Nephron progenitor cell (in vitro differentiated cells): Measurements from ENCODE around the gene IL17C.

ENCODE experiments used
- DNase-seq: peaks from one replicate; pipeline ENCODE4 v3.0.0; 2021
- H3K27ac Mint-ChIP-seq: 2 replicates; pipeline ENCODE4 v1.8.0; 2021; ENCODE audit warnings: mild to moderate bottlenecking, moderate library complexity, mixed read lengths
- H3K27me3 Mint-ChIP-seq: 2 replicates; pipeline ENCODE4 v1.8.0; 2021; ENCODE audit warnings: mild to moderate bottlenecking, low read depth, mixed read lengths; ENCODE audit not compliant: poor library complexity
- H3K36me3 Mint-ChIP-seq: 2 replicates; pipeline ENCODE4 v1.8.0; 2021; ENCODE audit warnings: low read depth, mixed read lengths
- H3K4me1 Mint-ChIP-seq: 2 replicates; pipeline ENCODE4 v1.8.0; 2021; ENCODE audit warnings: mixed read lengths
- H3K4me3 Mint-ChIP-seq: 2 replicates; pipeline ENCODE4 v1.8.0; 2021; ENCODE audit warnings: mild to moderate bottlenecking, moderate library complexity, mixed read lengths
- H3K9me3 Mint-ChIP-seq: 2 replicates; pipeline ENCODE4 v1.8.0; 2021; ENCODE audit warnings: mild to moderate bottlenecking, moderate library complexity, mixed read lengths
- TF ChIP-seq, protein P1 (sequence below): fragments of 200-600 bp; sonication (generic); IDR thresholded peaks from 2 replicates; pipeline ENCODE4 v1.5.0; 2021; ENCODE audit warnings: antibody characterized with exemption

Gene IL17C, protein sequence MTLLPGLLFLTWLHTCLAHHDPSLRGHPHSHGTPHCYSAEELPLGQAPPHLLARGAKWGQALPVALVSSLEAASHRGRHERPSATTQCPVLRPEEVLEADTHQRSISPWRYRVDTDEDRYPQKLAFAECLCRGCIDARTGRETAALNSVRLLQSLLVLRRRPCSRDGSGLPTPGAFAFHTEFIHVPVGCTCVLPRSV

DNA sequence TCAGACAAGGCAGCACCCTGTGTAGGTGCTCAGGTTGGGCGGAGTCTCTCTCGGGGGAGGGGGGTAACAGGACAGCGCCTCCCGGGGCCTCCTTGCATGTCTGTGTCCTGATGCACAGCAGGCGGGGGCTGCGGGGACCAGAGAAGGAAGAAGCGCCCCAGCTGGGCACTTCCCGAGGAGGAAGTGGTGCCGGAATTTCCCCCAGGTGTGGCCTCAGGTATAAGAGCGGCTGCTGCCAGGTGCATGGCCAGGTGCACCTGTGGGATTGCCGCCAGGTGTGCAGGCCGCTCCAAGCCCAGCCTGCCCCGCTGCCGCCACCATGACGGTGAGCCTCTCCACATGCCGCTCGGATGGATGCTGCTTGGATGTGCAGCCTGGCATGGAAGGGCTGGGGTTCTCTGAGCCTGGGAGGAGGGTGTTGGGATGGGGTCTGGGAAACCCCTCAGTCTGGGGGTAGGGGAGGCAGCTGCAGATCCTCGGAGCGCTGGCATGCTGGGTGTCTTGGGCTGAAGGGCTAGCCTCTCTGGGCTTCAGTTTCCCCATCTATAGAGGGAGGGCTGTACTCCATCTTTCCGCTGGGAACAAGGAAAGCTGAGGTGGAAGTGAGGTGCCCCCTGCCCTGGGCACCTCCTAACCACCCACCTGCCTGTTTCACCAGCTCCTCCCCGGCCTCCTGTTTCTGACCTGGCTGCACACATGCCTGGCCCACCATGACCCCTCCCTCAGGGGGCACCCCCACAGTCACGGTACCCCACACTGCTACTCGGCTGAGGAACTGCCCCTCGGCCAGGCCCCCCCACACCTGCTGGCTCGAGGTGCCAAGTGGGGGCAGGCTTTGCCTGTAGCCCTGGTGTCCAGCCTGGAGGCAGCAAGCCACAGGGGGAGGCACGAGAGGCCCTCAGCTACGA is at the start of gene IL17C:
TSS of gene IL17C (plus strand) at position 250 of the 908 bp plus-strand sequence. CDS start at position 320, 70 bp downstream.
- H3K9me3 Mint-ChIP-seq = no peaks in the 10 kb centered on the region
- TF ChIP-seq, protein P1, sequence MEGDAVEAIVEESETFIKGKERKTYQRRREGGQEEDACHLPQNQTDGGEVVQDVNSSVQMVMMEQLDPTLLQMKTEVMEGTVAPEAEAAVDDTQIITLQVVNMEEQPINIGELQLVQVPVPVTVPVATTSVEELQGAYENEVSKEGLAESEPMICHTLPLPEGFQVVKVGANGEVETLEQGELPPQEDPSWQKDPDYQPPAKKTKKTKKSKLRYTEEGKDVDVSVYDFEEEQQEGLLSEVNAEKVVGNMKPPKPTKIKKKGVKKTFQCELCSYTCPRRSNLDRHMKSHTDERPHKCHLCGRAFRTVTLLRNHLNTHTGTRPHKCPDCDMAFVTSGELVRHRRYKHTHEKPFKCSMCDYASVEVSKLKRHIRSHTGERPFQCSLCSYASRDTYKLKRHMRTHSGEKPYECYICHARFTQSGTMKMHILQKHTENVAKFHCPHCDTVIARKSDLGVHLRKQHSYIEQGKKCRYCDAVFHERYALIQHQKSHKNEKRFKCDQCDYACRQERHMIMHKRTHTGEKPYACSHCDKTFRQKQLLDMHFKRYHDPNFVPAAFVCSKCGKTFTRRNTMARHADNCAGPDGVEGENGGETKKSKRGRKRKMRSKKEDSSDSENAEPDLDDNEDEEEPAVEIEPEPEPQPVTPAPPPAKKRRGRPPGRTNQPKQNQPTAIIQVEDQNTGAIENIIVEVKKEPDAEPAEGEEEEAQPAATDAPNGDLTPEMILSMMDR = no peak
- H3K27ac Mint-ChIP-seq = no peak within 1 kb of the TSS
- H3K4me3 Mint-ChIP-seq = no peak within 1 kb of the TSS
- no peak for DNase-seq
- H3K27me3 Mint-ChIP-seq = peaks cover 63% of the 10 kb centered on the region
- peaks cover 13% of the 10 kb centered on the region for H3K4me1 Mint-ChIP-seq
- H3K36me3 Mint-ChIP-seq = no peaks in the 10 kb centered on the region

DNA sequence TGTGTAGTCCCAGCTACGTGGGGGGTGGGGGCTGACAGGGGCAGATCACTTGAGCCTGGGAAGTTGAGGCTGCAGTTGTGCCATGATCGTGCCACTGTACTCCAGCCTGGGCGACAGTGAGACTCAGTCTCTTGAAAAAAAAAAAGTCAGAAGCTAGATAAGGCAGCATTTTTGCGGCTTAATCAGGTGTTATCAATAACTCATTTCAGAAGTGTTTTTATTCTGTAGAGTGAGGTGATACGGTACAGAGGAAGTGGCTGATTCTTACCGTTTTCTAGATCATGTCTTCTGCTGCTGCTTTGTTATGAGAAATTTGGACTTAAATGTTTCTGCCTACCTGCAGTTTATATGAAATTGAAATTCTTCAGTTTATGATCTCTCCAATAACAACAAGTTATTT is 49.6 kb upstream of the IL17C start:
- Mint-ChIP-seq H3K9me3 (no peaks in the 10 kb centered on the region), H3K36me3 (peaks cover 59% of the 10 kb centered on the region), H3K4me1 (peaks cover 10% of the 10 kb centered on the region), H3K4me3 (no peak overlapping the region), H3K27me3 (no peaks in the 10 kb centered on the region), H3K27ac (no peak overlapping the region)
- TF ChIP-seq, protein P1 = no peak
- DNase-seq = no peak

DNA sequence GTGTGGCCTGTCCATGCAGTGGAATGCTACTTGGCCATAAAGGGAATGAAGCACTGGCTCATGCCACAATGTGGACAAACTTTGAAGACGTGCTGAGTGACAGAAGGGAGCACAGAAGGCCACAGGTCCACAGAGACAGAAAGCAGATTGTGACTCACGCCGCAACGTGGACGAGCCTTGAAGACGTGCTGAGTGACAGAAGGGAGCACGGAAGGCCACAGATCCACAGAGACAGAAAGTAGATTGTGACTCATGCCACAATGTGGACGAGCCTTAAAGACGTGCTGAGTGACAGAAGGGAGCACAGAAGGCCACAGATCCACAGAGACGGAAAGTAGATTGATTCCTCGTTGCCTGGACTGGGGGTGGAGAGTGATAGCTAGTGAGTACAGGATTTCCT is 48.9 kb upstream of the IL17C start:
- H3K9me3 Mint-ChIP-seq = no peaks in the 10 kb centered on the region
- TF ChIP-seq, protein P1 = no peak
- DNase-seq = no peak
- H3K36me3 Mint-ChIP-seq = peaks cover 61% of the 10 kb centered on the region
- H3K27ac Mint-ChIP-seq = peak overlapping the region; percentile 95
- no peaks in the 10 kb centered on the region for H3K27me3 Mint-ChIP-seq
- H3K4me3 Mint-ChIP-seq = no peak overlapping the region
- H3K4me1 Mint-ChIP-seq = peaks cover 17% of the 10 kb centered on the region

DNA sequence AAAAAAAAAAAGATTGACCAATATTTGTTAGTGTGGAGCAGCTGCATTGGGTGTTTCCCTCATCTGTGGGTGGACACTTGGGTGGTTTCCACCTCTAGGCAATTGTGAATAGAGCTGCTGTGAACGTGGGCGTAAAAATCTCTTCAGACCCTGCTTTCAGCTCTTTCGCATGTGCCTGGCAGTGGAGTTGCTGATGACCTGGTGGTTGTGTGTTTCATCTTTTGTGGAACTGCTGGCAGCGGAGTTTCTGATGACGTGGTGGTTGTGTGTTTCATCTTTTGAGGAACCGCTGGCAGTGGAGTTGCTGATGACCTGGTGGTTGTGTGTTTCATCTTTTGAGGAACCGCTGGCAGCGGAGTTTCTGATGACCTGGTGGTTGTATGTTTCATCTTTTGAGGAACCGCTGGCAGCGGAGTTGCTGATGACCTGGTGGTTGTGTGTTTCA is 46.8 kb upstream of the IL17C start:
- peaks cover 18% of the 10 kb centered on the region for H3K4me1 Mint-ChIP-seq
- no peaks in the 10 kb centered on the region for H3K27me3 Mint-ChIP-seq
- H3K36me3 Mint-ChIP-seq = peaks cover 74% of the 10 kb centered on the region
- H3K4me3 Mint-ChIP-seq = no peak overlapping the region
- H3K27ac Mint-ChIP-seq = no peak overlapping the region
- H3K9me3 Mint-ChIP-seq = no peaks in the 10 kb centered on the region
- TF ChIP-seq, protein P1 = no peak
- DNase-seq = no peak

DNA sequence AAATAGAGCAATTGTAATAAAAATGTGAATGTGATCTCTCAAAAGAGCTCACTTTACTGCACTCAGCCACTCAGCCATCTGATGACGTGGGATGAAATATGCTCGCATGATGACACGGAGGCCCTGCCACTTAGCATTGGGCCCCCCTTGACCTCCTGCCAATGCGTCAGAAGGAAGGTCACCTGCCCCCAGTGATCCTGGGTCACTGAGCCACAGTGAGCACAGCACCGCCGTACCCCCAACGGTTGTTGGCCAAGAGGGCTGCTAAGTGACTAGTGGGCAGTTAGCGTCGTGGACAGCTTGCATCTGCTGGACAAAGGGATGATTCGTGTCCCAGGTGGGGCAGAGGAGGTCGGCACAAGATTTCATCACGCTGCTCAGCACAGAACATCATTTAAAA is 45.3 kb upstream of the IL17C start:
- TF ChIP-seq, protein P1 = no peak
- Mint-ChIP-seq H3K9me3 (no peaks in the 10 kb centered on the region), H3K4me1 (peaks cover 23% of the 10 kb centered on the region), H3K4me3 (no peak overlapping the region), H3K27ac (no peak overlapping the region), H3K36me3 (peaks cover 65% of the 10 kb centered on the region), H3K27me3 (no peaks in the 10 kb centered on the region)
- DNase-seq = no peak
